DMS53 treated with DMSO at 0.1 percent for 48 hours (cell line): ENCODE measurements around the gene PDCD7.
"Not testable (repeated sequence)": the region's sequence is repeated elsewhere in the genome, so short reads cannot be mapped to it uniquely, and the experiment has no call there.

Source experiments
- DNase-seq: peaks from one replicate; lab custom pipeline; 2025; ENCODE audit not compliant: unreplicated experiment; lab: John Stamatoyannopoulos, UW

The PDCD7 gene

DNA sequence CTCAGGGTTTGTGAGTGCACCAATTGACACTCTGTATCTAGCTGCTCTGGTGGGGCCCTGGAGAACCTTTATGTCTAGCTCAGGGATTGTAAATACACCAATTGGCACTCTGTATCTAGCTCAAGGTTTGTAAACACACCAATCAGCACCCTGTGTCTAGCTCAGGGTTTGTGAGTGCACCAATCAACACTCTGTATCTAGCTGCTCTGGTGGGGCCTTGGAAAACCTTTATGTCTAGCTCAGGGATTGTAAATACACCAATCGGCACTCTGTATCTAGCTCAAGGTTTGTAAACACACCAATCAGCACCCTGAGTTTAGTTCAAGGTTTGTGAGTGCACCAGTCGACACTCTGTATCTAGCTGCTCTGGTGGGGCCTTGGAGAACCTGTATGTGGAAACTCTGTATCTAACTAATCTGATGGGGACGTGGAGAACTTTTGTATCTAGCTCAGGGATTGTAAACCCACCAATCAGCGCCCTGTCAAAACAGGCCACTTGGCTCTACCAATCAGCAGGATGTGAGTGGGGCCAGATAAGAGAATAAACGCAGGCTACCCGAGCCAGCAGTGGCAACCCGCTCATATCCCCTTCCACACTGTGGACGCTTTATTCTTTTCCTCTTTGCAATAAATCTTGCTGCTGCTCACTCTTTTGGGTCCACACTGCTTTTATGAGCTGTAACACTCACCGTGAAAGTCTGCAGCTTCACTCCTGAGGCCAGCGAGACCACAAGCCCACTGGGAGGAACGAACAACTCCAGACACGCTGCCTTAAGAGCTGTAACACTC lies 57.8 kb downstream of the PDCD7 start:
- not testable (repeated sequence) for DNase-seq

DNA sequence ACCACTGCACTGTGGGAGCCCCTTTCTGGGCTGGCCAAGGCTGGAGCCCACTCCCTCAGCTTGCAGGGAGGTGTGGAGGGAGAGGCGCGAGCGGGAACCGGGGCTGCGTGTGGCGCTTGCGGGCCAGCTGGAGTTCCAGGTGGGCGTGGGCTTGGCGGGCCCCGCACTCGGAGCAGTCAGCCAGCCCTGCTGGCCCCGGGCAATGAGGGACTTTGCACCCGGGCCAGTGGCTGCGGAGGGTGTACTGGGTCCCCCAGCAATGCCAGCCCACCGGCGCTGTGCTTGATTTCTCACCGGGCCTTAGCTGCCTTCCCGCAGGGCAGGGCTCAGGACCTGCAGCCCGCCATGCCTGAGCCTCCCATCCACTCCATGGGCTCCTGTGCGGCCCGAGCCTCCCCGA lies 58.7 kb downstream of the PDCD7 start:
- DNase-seq, result not testable (repeated sequence)

DNA sequence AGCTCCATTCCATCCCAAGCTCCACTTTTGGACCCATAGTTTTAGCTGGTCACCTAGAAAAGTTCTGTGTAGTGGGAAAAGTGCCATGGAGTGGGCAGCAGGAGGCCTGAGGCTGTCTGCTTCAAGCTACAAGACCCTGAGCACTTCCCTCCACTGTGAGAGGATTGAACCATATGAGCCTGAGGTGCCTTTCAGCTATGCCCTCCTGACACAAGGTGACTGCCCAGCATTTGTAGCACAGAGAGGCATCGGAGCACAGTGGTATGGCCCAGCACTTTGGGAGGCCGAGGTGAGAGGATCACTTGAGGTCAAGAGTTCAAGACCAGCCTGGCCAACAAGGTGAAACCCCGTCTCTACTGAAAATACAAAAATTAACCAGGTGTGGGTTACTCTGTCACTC lies 61.0 kb downstream of the PDCD7 start:
- DNase-seq, result no peak

DNA sequence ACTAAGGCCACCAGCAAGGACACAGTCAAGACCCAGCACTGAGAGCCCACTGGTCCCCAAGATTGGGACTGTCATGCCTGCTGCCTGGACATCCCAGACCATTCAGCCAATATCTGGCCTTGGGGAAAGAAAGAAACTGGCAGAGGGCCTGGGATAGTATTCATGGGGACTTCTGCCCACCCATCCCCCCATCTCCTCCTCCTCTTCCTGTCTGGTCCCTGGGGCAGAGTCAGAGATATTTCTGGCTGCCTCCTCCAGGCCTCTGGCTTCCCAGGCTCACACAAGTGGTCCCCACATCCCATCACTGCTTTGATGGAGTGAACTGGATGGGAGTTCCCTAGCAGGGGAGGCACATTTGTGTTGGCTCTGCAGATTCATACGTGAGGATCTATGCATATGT lies 61.6 kb downstream of the PDCD7 start:
- no peak for DNase-seq

DNA sequence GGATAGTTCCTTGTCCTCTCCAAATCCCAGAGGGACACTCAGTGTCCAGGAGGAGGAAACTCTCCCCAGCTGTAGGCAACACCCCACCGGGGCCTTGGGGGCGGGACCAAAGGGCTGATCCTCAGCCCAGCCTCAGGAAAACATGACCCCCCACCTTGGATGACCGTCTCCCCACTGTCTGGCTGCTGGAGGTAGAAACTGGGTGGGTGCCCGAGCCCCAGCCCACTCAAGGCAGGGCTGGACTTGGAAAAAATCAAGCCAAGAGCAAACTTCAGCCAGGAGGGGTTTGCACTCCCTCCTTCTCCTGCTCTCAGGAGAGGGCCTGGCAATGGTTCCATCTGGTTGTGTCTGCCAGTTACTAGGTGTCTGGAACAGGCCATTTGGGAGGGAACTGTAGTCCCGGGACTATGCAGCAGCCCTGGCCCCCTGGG lies 62.2 kb downstream of the PDCD7 start:
- DNase-seq, result no peak

DNA sequence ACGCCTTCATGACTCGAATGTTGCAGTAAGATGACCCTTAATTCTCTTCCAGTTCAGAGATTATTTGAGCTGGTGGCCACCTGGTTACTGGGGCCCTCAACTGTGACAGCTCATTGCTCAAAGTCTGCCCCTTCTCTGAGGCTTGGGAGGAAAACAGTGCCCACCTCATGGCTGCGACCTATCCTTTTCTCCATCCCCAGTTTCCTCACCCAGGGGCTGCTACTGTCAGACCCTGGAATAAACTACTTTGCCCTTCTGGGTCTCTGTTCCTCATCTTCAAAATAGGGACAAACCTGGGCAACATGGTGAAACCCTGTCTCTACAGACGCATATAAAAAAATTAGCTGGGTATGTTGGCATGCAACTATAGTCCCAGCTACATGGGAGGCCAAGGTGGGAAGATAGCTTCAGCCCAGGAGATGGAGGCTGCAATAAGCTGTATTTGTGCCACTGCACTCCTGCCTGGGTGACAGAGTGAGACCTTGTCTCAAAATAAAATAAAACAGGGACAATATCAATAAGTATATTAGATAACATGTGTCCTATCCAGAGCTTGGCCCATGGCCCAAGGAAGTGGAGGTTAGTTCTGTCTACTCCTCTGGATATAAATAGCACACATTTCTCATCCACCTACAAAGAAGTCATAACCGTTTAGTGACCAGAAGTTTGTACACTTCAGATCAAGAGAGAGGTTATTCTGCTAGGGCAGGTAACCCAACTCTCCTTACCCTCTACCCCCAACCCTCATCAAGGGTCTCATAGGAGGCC lies 63.6 kb downstream of the PDCD7 start:
- no peak for DNase-seq

DNA sequence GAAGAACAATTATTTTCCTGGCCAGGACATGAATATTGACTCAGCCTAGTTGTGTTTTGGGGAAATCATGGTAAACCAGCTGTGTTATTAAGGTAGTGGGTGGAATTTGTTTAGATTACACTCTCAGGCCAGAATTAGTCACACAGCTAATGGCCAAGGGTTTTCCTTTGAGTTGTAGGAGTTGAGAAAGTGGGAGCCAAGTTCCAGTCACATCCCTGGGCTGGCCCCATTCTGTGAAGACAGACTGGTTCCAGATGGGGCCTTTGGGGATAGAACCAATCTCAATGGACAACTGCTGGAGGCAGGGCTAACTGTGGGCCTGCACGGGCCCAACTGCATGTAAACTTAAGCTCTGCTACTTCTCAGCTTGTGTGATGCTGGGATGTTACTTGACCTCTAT lies 64.4 kb downstream of the PDCD7 start:
- no peak for DNase-seq

DNA sequence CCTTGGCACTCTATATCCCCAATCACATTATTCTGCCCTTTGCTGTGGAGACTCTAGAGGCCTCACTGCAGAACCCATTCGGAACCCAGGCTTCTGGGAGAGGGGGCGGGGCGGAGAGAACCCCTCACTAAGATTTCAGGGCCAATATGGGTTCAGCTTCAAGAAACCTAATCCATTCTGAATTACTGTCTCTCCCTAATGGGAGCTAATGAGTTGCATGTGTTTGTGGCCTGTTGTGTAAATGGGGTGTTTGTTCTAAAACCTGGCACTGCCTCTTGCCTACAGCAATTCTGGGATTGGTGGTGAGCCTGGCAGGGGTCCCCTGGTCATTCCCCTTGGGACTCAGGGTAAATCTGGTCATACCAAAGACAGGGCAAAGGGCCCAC lies 65.2 kb downstream of the PDCD7 start:
- DNase-seq, result no peak

DNA sequence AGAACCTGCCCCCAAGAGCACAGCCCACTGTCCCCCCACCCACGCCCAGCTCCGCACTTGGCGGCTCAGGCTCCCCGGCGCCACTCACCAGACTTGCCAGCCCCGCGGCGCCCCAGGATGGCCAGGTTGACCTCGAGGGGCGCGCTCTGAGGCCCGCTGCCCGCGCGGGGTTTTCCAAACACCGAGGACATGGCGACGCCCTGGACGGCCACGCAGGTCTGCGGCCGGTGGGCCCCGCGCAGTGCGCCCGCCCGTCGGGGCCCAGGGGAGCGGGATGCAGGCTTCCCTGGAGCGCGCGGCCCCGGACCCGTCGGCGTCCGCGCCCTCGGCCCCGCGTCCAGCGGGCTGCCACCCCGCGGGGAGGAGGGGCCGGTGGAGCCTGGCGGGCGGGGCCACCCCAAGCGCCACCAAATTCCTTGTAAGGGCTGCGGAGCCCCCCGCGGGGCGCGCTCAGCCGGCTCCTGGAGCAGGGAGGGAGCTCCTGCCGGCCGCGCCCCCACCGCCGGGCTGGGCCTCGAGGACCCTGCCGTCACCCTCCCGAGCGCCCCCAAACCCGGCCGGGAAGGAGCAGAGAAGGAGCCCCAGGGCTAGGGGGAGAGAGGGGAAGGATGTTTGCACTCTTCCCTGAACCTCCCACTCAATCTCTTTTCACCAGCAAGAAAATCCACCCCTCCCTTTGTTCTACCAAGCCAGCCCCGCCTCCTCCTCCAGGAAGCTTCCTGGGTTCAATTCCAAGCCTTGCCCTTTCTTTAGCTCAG lies 65.8 kb downstream of the PDCD7 start, which contains the start of gene RASL12:
Gene RASL12, minus strand, starts transcription at position 347 of the 758 bp plus-strand sequence. Its CDS starts 156 bp downstream, at position 191.
- no peak for DNase-seq
